ENCODE measurements around the gene NALF2.

Gene NALF2

DNA sequence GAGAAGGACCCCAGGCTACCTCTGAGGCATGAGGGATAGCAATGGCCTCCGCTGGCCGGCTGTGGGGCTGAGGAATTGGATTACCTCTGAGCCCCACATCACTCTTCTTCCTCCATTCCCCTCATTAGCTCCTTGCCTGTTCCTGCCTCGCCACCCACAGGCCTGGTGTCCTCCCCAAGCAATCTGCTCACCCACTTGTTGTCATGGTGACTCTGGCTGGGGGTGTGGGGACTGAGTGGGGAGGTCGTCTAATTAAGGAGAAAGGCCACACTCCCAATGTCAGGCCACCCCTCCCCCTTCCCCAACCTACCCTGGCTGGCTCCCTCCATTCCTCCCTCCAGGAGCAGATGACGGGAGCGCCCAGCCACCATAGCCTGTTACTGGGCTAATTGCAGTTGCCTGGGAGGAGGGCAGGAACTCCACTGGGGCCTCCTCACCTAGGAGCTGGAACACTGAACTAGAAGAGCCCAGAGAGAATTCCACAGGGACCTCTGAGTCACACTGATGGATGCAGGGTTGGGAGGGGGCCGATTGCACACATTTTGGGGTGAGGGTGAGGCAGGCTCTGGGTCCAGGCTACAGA lies 20.7 kb downstream of the NALF2 start:
- FAIRE-seq: no peak
- no peak for DNase-seq (ENCODE audit: insufficient read length, low spot score)

DNA sequence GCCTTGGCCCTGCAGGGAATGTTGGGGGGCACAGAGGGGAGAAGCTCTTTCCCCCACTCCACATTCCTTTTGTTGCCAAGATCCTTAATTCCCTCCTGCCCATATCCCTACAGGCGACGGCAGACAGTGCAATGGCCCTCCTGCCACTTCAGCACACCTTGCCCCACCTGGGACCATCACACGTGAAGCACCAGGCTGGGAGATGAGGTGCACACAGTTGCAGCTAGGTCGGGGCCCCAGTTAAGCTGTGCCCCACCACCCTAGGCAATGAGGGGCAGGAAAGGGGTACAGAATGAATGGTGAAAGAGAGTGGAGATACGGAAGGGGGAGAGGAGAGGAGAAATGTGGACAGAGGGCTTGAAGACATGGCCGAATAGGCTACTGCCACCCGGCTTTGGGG lies 26.2 kb downstream of the NALF2 start:
- no peak for FAIRE-seq
- DNase-seq (ENCODE audit: insufficient read length, low spot score): no peak

DNA sequence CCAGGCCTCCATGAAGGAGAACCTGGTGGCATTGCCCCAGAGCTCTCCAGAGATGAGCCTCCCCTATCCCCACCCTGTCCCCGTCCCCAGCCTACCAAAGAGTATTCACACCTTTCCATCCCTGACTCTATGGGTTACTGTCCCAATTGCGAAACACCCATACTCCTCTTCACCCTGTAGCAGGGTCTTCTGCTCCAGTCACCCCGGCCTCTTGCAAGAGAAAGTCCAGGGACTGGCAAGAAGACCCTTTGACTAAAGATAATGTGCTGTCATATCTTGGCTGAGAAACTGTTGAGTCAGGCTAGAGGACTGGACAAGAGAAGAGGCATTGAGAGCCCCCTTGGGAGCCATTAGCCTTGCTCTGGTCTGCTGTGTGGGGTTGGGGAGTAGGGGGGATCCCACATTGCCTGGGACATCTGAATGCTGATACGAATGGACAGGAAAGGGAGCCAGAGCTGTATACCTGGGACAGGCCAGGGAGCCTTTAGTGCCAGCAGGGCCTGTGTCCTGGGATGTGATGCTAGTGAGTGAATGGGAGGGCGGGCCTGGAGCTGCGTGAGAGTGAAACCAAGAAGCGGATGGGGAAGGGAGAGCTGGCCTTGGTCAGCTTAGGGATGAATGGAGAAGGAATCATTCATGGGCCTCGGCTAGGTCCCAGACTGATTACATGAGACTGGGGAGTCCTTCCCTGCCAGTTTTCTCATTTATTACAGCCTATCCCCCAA lies 27.1 kb downstream of the NALF2 start:
- FAIRE-seq: no peak

DNA sequence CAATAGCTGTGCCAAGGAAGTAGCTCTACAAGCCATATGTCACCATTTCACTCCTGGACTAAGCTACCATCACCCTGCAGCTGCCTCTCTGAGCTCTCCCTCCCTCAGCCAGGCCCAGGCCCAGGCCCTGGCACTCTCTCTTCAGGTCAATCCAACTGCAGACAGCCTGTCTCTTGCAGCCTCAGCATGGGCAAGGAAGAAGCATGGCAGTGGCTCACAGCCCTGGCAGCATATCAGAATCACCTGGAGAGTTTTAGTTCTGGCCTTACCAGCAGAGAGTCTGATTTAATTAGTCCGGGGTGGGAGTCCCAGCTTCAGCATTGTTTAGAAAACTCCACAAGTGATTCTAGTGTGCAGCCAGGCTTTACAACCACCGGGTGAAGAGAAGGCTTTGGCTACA lies 31.5 kb downstream of the NALF2 start:
- FAIRE-seq: no peak

More for the DNA sequence above, 27.1 kb downstream of the NALF2 start:
- DNase-seq (ENCODE audit: insufficient read length, low spot score): no peak

DNA sequence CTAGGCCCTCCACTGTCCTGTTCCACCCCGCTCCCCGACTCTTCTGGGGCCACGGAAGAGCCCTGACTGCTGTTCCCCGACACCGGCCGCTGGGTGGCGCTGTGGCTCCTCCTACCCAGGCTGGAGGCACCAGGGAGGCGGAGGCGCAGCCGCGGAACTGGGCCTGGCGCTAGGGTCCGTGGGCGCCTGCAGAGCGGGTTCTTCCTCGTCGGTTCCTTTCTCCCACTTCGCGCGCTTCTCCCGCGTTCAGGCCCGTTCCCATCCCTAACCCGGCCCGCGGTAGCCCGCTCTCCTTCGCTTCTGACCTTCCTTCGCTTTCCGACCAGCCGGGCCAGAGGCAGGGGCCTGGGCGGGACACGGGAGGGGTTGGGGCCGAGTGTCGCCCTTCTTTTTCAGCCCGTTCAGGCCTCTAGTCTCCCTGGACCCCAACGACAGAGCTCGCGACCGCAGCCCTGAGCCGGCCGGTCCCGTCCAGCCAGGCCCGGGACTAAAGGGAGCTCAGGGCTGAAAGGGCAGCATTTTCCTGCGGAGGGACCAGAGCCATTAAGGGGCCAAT lies 34.3 kb downstream of the NALF2 start:
- FAIRE-seq: no peak
- DNase-seq (ENCODE audit: insufficient read length, low spot score): peak; percentile 60

More for the DNA sequence above, 31.5 kb downstream of the NALF2 start:
- no peak for DNase-seq (ENCODE audit: insufficient read length, low spot score)

DNA sequence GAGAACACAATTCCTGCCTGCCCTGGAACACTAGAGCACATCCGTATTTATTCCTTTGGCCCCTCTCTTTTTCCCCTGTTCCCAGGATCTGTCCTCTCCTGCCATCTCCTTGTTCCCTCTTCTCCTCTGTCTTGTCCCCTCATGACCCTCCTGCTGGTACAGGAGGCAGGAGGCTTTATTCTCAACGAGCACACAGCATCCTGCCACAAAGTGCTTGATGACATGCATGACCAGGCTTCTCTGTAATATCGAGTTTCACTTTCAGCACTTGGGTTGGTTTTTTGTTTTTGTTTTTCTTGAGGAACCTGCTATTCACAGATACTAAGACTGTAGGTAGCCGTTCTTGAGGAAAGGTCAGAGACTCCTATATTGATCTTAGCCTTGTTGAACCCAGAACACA lies 35.3 kb downstream of the NALF2 start:
- peak; percentile 88 for FAIRE-seq
- no peak for DNase-seq (ENCODE audit: insufficient read length, low spot score)

DNA sequence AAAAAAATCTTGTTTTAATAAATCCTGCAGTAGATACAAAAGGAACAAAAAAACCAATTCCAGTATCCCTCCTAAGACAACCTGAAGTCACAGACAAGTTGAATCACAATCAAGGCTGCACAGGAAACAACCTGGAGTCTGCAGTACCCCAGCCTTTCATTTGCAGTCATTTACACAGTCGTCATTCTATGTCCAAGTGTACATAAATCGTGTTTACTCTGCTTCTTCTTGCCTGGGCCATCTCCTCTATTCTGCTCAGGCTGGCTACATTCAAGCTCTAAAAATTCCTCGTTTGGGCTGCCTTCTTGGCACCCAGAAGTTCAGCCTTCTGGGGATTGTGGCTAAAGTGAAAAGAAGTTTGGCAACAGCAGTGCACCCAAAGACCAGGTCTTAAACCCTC lies 37.8 kb downstream of the NALF2 start:
- no peak for DNase-seq (ENCODE audit: insufficient read length, low spot score)
- no peak for FAIRE-seq

DNA sequence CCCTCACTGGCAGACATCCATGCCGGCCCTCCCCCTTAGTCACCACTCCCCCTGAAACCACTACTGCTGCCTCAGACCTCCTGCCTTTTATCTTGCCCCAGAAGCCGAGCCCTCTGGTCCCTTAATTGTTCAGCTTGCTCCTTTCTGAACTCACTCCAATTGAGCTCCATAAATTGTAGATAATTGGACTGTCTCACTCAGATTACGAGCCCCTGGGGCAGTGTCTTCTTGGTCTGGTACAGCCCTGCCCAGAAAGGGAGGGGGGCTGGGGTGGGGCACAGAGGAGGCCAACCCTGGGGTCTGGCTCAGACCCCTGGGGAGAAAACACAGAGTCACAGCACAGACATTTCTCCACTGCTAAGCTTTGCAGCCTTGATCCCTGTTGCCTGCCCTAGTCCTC lies 39.4 kb downstream of the NALF2 start:
- no peak for FAIRE-seq
- no peak for DNase-seq (ENCODE audit: insufficient read length, low spot score)

DNA sequence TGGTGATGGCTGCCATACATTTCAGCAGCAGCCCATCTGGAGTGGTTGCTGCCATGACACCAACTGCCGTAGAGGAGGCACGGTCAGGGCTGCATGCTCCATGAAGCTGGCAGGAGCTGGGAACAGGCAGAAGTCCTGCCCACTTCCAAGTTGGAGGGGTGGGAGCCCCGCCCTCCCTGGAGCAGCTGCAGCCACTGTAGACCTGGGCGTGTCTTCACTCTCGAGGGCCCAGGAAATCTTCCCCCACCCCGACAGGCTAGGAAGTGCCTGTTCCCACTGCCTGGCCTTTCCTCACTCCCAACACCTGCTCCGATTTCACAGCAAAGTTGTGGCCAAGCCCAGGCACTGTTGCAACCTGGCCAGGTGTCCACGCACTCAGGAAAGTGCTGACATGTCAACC lies 42.3 kb downstream of the NALF2 start:
- FAIRE-seq: no peak
- no peak for DNase-seq (ENCODE audit: insufficient read length, low spot score)

DNA sequence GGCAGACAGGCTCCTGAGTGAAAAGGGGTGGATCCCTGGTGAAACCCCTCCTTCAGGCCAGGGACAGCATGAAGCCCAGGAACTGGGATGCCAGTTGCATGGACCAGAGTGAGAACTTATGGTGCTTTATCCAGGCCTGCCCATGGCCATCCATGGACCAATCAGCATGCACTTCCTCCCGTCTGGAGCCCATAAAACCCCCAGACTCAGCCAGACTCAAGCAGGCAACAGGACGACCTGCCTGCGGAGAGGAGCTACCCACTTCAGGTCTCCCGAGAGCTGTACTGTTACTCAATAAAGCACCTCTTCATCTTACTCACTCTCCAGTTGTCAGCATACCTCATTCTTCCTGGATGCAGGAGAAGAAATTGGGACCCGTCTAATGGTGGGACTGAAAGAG lies 42.9 kb downstream of the NALF2 start:
- no peak for FAIRE-seq

DNA sequence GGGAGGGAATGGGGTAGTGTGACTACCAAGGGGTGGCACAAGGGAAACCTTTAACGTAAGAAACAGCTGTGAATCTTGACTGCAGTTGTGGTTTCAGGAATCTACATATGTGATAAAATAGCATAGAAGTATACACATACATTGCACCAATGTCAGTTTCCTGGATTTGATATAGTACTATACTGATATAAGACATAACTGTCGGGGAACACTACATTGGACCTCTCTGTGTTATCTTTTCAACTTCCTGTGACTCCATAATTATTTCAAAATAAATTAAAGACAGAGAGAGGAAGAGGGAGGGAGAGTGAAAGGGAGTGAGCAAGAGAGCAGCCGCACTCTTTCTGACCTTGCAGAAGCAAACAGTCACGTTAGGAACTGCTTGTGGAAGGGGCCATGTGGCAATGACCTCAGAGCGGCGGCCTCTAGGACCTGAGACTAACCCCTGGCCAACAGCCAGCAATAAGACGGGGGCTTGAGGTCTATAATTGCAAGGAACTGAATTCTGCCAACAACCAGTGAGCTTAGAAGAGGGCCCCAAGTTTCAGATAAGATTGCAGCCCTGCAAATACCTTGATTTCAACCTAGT lies 47.4 kb downstream of the NALF2 start:
- DNase-seq (ENCODE audit: insufficient read length, low spot score): no peak
- no peak for FAIRE-seq

More for the DNA sequence above, 42.9 kb downstream of the NALF2 start:
- DNase-seq (ENCODE audit: insufficient read length, low spot score): no peak

DNA sequence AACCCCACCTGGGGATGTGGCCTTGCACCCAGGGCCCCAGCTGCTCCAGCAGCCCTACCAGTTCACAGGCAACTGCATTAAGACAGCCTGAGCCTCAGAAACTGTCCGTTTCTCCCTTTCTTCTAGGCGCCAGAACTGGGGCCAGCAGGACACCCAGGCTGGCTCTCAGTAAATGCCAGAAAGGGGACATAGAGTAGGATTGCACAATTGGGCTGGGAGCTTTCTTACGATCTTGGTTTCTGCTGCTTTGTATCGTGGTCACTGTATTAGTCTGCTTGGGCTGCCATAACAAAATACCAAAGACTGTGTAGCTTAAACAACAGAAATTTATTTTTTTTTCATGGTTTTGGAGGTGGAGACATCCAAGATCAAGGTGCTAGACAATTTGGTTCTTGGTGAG lies 48.4 kb downstream of the NALF2 start:
- DNase-seq (ENCODE audit: insufficient read length, low spot score) (no peak), FAIRE-seq (no peak)
